GM23338 (cell line): ENCODE measurements around the gene CCDC137. TPM values are rescaled to one million over a fixed set of nuclear protein-coding genes. Genes with fewer than 3 reads are reported as not detected.

Source experiments
- ATAC-seq: fragments of 200-7000 bp; cut with Tn5 transposase; 3 replicates; pipeline ENCODE4 v1.9.1; 2020
- DNase-seq: peaks from one replicate; pipeline ENCODE4 v3.0.0-alpha.2; 2015; ENCODE audit warnings: low spot score
- H2AFZ ChIP-seq: fragments of 200-600 bp; sonication (generic); 2 replicates; pipeline ENCODE4 v1.8.0; 2016; ENCODE audit warnings: antibody characterized with exemption, mild to moderate bottlenecking, moderate library complexity
- H3F3A ChIP-seq: fragments of 200-600 bp; sonication (generic); replicated peaks from 2 replicates; pipeline ENCODE4 v1.8.0; 2017; ENCODE audit warnings: antibody characterized with exemption, mixed run types, low read depth
- H3K27ac ChIP-seq: fragments of 200-600 bp; sonication (generic); 2 replicates; pipeline ENCODE4 v1.6.1; 2016; ENCODE audit warnings: low read depth
- H3K27me3 ChIP-seq: fragments of 200-600 bp; sonication (generic); 2 replicates; pipeline ENCODE4 v1.8.0; 2016; ENCODE audit warnings: mild to moderate bottlenecking, mixed run types, moderate library complexity; ENCODE audit not compliant: insufficient read depth
- H3K36me3 ChIP-seq: fragments of 200-600 bp; sonication (generic); 2 replicates; pipeline ENCODE4 v1.8.0; 2016; ENCODE audit warnings: mild to moderate bottlenecking; ENCODE audit not compliant: insufficient read depth
- H3K4me1 ChIP-seq: fragments of 200-600 bp; sonication (generic); 2 replicates; pipeline ENCODE4 v1.8.0; 2016; ENCODE audit warnings: mild to moderate bottlenecking, moderate library complexity; ENCODE audit not compliant: insufficient read depth
- H3K4me2 ChIP-seq: fragments of 200-600 bp; sonication (generic); 2 replicates; pipeline ENCODE4 v1.7.1; 2017; ENCODE audit warnings: mixed run types
- H3K4me3 ChIP-seq: fragments of 200-600 bp; sonication (generic); 2 replicates; pipeline ENCODE4 v1.6.1; 2016; ENCODE audit warnings: mixed run types
- H3K79me2 ChIP-seq: fragments of 200-600 bp; sonication (generic); replicated peaks from 2 replicates; pipeline ENCODE4 v1.8.0; 2017; ENCODE audit warnings: mild to moderate bottlenecking; ENCODE audit not compliant: insufficient read depth
- H3K9me2 ChIP-seq: fragments of 200-600 bp; sonication (generic); 2 replicates; pipeline ENCODE4 v1.8.0; 2017; ENCODE audit not compliant: insufficient read depth
- H4K20me1 ChIP-seq: fragments of 200-600 bp; sonication (generic); replicated peaks from 2 replicates; pipeline ENCODE4 v1.8.0; 2017; ENCODE audit warnings: mild to moderate bottlenecking; ENCODE audit not compliant: insufficient read depth
- H3K27ac Mint-ChIP-seq: 2 replicates; pipeline ENCODE4 v1.8.0; 2020; ENCODE audit warnings: inconsistent platforms, mild to moderate bottlenecking, moderate library complexity, mixed read lengths
- H3K27me3 Mint-ChIP-seq: 3 replicates; pipeline ENCODE4 v1.8.0; 2022; ENCODE audit warnings: low read depth, mild to moderate bottlenecking, moderate library complexity, mixed read lengths, inconsistent platforms; ENCODE audit not compliant: insufficient read depth, poor library complexity
- H3K36me3 Mint-ChIP-seq: 3 replicates; pipeline ENCODE4 v1.8.0; 2021; ENCODE audit warnings: low read depth, mild to moderate bottlenecking, inconsistent platforms, moderate library complexity, mixed read lengths
- H3K4me1 Mint-ChIP-seq: 3 replicates; pipeline ENCODE4 v1.8.0; 2020; ENCODE audit warnings: mild to moderate bottlenecking, inconsistent platforms, mixed read lengths
- H3K4me3 Mint-ChIP-seq: 3 replicates; pipeline ENCODE4 v1.8.0; 2021; ENCODE audit warnings: moderate library complexity, mild to moderate bottlenecking, inconsistent platforms, mixed read lengths
- H3K9me3 Mint-ChIP-seq: 3 replicates; pipeline ENCODE4 v1.8.0; 2020; ENCODE audit warnings: moderate library complexity, mild to moderate bottlenecking, inconsistent platforms, mixed read lengths
- CREB1 ChIP-seq: fragments of 250-450 bp; sonication (Bioruptor Pico); IDR thresholded peaks from 2 replicates; pipeline ENCODE4 v1.5.0; 2020; ENCODE audit warnings: low read depth, mild to moderate bottlenecking, moderate library complexity
- EZH2 ChIP-seq: fragments of 200-600 bp; sonication (generic); IDR thresholded peaks from one replicate; pipeline ENCODE4 v1.8.0; 2017; ENCODE audit warnings: antibody characterized with exemption, mild to moderate bottlenecking, low read depth; ENCODE audit not compliant: unreplicated experiment
- EZH2phosphoT487 ChIP-seq: fragments of 200-600 bp; sonication (generic); IDR thresholded peaks from one replicate; pipeline ENCODE4 v1.8.1; 2018; ENCODE audit warnings: antibody characterized with exemption; ENCODE audit not compliant: unreplicated experiment
- JUNB ChIP-seq: IDR thresholded peaks from one replicate; pipeline ENCODE4 v1.6.1; 2016; ENCODE audit warnings: antibody characterized with exemption; ENCODE audit not compliant: unreplicated experiment
- POLR2AphosphoS5 ChIP-seq: IDR thresholded peaks from 2 replicates; pipeline ENCODE4 v1.6.1; 2016; ENCODE audit warnings: antibody characterized with exemption, low read depth
- ZNF331 ChIP-seq: fragments of 250-450 bp; sonication (Bioruptor Pico); IDR thresholded peaks from 2 replicates; pipeline ENCODE4 v1.5.0; 2020; ENCODE audit warnings: low read depth, mild to moderate bottlenecking, moderate library complexity
- ZNF462 ChIP-seq: fragments of 250-450 bp; sonication (Bioruptor Pico); IDR thresholded peaks from 2 replicates; pipeline ENCODE4 v1.5.0; 2020; ENCODE audit warnings: mild to moderate bottlenecking, moderate library complexity
- polyA plus RNA-seq: library from polyadenylated mRNA; unstranded; fragments of >200 nt; fragmentation: Nextera tagmentation; extraction: Ambion mirVana; gene quantifications from 2 replicates; pipeline ENCODE4 v1.2.1, GENCODE V29; 2016
- total RNA-seq: library from RNA; depleted of rRNA; stranded (reverse); fragments of >200 nt; shearing (Covaris generic); gene quantifications from 2 replicates; pipeline ENCODE4 v1.2.3, GENCODE V29; 2014
- TF ChIP-seq, protein P1 (sequence below): IDR thresholded peaks from one replicate; pipeline ENCODE4 v1.6.1; 2018; ENCODE audit warnings: antibody characterized with exemption; ENCODE audit not compliant: unreplicated experiment
- TF ChIP-seq, protein P2 (sequence below): IDR thresholded peaks from 2 replicates; pipeline ENCODE4 v1.6.1; 2016; ENCODE audit warnings: antibody characterized with exemption

The CCDC137 gene
- total and polyA plus RNA-seq, 2 experiments from 2014 or later, result 26.1 to 73.4 TPM

DNA sequence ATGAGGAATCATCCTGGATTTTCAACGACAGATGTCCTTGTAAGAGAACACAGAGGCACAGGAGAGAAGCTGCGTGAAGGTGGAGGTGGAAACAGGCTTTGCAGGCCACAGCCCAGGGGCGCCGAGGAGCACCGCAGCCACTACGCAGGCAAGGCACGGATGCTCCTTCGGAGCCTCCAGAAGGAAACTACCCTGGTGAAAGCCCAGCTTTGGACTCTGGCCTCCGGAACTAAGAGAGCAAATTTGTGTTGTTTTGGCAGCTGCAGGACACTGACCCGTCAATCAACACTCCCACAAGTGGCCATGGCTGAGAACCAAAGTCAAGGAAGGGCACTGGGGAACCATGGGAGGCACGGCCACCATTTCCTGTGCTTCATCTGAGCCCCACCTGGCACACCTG is 13.6 kb downstream of the CCDC137 start (continued):
- TF ChIP-seq, protein P1, sequence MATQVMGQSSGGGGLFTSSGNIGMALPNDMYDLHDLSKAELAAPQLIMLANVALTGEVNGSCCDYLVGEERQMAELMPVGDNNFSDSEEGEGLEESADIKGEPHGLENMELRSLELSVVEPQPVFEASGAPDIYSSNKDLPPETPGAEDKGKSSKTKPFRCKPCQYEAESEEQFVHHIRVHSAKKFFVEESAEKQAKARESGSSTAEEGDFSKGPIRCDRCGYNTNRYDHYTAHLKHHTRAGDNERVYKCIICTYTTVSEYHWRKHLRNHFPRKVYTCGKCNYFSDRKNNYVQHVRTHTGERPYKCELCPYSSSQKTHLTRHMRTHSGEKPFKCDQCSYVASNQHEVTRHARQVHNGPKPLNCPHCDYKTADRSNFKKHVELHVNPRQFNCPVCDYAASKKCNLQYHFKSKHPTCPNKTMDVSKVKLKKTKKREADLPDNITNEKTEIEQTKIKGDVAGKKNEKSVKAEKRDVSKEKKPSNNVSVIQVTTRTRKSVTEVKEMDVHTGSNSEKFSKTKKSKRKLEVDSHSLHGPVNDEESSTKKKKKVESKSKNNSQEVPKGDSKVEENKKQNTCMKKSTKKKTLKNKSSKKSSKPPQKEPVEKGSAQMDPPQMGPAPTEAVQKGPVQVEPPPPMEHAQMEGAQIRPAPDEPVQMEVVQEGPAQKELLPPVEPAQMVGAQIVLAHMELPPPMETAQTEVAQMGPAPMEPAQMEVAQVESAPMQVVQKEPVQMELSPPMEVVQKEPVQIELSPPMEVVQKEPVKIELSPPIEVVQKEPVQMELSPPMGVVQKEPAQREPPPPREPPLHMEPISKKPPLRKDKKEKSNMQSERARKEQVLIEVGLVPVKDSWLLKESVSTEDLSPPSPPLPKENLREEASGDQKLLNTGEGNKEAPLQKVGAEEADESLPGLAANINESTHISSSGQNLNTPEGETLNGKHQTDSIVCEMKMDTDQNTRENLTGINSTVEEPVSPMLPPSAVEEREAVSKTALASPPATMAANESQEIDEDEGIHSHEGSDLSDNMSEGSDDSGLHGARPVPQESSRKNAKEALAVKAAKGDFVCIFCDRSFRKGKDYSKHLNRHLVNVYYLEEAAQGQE, result no peak
- no peak for TF ChIP-seq JUNB
- TF ChIP-seq POLR2AphosphoS5, result no peak

DNA sequence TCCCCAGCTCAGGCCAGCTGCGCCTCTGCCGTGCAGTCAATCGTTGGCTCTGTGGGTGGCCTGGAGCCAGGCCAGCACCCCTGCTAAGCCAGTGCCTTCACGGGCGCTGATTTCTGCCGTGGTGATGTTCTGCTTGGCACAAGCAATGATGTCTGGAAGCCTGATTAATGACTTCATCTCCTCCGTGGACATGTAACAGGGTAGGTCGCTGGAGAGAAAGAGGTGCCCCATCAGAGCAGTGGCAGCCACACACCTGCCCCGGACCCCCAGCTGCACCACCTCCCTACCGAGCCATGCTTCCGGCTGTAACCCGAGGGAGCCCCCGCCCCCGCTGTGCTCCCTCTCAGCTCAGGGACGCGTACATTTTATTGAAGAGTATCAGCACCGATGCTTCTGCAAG is 15.1 kb downstream of the CCDC137 start:
- Mint-ChIP-seq H3K9me3 (no peaks in the 10 kb centered on the region), H3K4me1 (peaks cover 12% of the 10 kb centered on the region), H3K27ac (no peak overlapping the region), H3K4me3 (0 out of 3 replicates have a peak overlapping the region, but pooled peaks have one; percentile 92), H3K27me3 (peaks cover 13% of the 10 kb centered on the region), H3K36me3 (peaks cover 19% of the 10 kb centered on the region)
- no peaks in the 10 kb centered on the region for H3K9me2 ChIP-seq
- H3K27me3 ChIP-seq, result no peaks in the 10 kb centered on the region
- H3K79me2 ChIP-seq, result peaks cover 48% of the 10 kb centered on the region
- no peaks in the 10 kb centered on the region for H3K36me3 ChIP-seq
- peaks cover 18% of the 10 kb centered on the region for H3F3A ChIP-seq
- H3K4me3 ChIP-seq, result no peak overlapping the region
- H2AFZ ChIP-seq, result no peak overlapping the region
- no peak for DNase-seq
- no peak overlapping the region for H3K27ac ChIP-seq
- TF ChIP-seq, protein P2, sequence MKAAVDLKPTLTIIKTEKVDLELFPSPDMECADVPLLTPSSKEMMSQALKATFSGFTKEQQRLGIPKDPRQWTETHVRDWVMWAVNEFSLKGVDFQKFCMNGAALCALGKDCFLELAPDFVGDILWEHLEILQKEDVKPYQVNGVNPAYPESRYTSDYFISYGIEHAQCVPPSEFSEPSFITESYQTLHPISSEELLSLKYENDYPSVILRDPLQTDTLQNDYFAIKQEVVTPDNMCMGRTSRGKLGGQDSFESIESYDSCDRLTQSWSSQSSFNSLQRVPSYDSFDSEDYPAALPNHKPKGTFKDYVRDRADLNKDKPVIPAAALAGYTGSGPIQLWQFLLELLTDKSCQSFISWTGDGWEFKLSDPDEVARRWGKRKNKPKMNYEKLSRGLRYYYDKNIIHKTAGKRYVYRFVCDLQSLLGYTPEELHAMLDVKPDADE, result no peak
- TF ChIP-seq ZNF462 (CRISPR knock-in tag) (no peak), EZH2phosphoT487 (no peak), EZH2 (no peak), ZNF331 (CRISPR knock-in tag) (no peak), JUNB (no peak), POLR2AphosphoS5 (no peak), CREB1 (no peak)
- TF ChIP-seq, protein P1, result no peak
- no peak overlapping the region for H3K4me2 ChIP-seq
- H4K20me1 ChIP-seq, result peaks cover 8% of the 10 kb centered on the region; the same call in 1 of the 2 replicates
- ATAC-seq, result no peak
- peaks cover 6% of the 10 kb centered on the region for H3K4me1 ChIP-seq
